ENCODE data around the gene P2RY4. TPM values are rescaled to one million over a fixed set of nuclear protein-coding genes. Genes with fewer than 3 reads are reported as not detected.
"Not testable (repeated sequence)": the region's sequence is repeated elsewhere in the genome, so short reads cannot be mapped to it uniquely, and the experiment has no call there.

The P2RY4 gene
- total RNA-seq, 2 donors from 2014 or later = 0.34 to 0.69 TPM

- DNase-seq = no peak
- peaks cover 17% of the 10 kb centered on the region for H3K4me1 Mint-ChIP-seq (ENCODE audit: low read depth)
- H3K27me3 Mint-ChIP-seq (ENCODE audit: low read depth) = peaks cover 47% of the 10 kb centered on the region
- H3K27ac Mint-ChIP-seq = no peak overlapping the region
- no peaks in the 10 kb centered on the region for H3K9me3 Mint-ChIP-seq
- H3K4me3 Mint-ChIP-seq = no peak overlapping the region
- ATAC-seq (replicated peaks in 1 of 2) = no peak
- H3K36me3 Mint-ChIP-seq (ENCODE audit: insufficient read depth in 2 of 2) = no peaks in the 10 kb centered on the region
These were observed 28.3 kb downstream of the P2RY4 start for GRCh38 chrX:70231666-70232065.

- no peaks in the 10 kb centered on the region for H3K4me1 Mint-ChIP-seq (ENCODE audit: low read depth)
- no peak for DNase-seq
- no peak overlapping the region for H3K4me3 Mint-ChIP-seq
- H3K36me3 Mint-ChIP-seq (ENCODE audit: insufficient read depth in 2 of 2) = no peaks in the 10 kb centered on the region
- no peak overlapping the region for H3K27ac Mint-ChIP-seq
- H3K27me3 Mint-ChIP-seq (ENCODE audit: low read depth) = peaks cover 29% of the 10 kb centered on the region
- no peaks in the 10 kb centered on the region for H3K9me3 Mint-ChIP-seq
- no peak for ATAC-seq (replicated peaks in 1 of 2)
These were observed 33.3 kb downstream of the P2RY4 start for GRCh38 chrX:70226687-70227086.

- H3K36me3 Mint-ChIP-seq (ENCODE audit: insufficient read depth in 2 of 2) = no peaks in the 10 kb centered on the region
- no peaks in the 10 kb centered on the region for H3K4me1 Mint-ChIP-seq (ENCODE audit: low read depth)
- peaks cover 23% of the 10 kb centered on the region for H3K27me3 Mint-ChIP-seq (ENCODE audit: low read depth)
- no peak overlapping the region for H3K4me3 Mint-ChIP-seq
- no peak overlapping the region for H3K27ac Mint-ChIP-seq
- ATAC-seq (replicated peaks in 1 of 2) = no peak
- no peaks in the 10 kb centered on the region for H3K9me3 Mint-ChIP-seq
- DNase-seq = no peak
These were observed 34.0 kb downstream of the P2RY4 start for GRCh38 chrX:70226048-70226447.

GRCh38 chrX:70219938-70220764, 39.9 kb downstream of the P2RY4 start:
- Mint-ChIP-seq H3K9me3 (no peaks in the 10 kb centered on the region), H3K27me3 (ENCODE audit: low read depth) (peaks cover 10% of the 10 kb centered on the region), H3K4me3 (no peak overlapping the region), H3K36me3 (ENCODE audit: insufficient read depth in 2 of 2) (no peaks in the 10 kb centered on the region), H3K27ac (no peak overlapping the region), H3K4me1 (ENCODE audit: low read depth) (no peaks in the 10 kb centered on the region)
- ATAC-seq (replicated peaks in 1 of 2) (no peak), DNase-seq (no peak)

- peaks cover 23% of the 10 kb centered on the region for H3K27me3 Mint-ChIP-seq (ENCODE audit: low read depth)
- not testable (repeated sequence) for H3K36me3 Mint-ChIP-seq (ENCODE audit: insufficient read depth in 2 of 2); H3K4me1 Mint-ChIP-seq (ENCODE audit: low read depth); DNase-seq; H3K9me3 Mint-ChIP-seq; H3K4me3 Mint-ChIP-seq; H3K27ac Mint-ChIP-seq; ATAC-seq (replicated peaks in 1 of 2)
These were observed 50.4 kb downstream of the P2RY4 start for GRCh38 chrX:70209570-70209969.

- H3K36me3 Mint-ChIP-seq (ENCODE audit: insufficient read depth in 2 of 2) = no peaks in the 10 kb centered on the region
- H3K4me1 Mint-ChIP-seq (ENCODE audit: low read depth) = no peaks in the 10 kb centered on the region
- no peak overlapping the region for H3K27ac Mint-ChIP-seq
- H3K4me3 Mint-ChIP-seq = no peak overlapping the region
- H3K27me3 Mint-ChIP-seq (ENCODE audit: low read depth) = peaks cover 29% of the 10 kb centered on the region
- H3K9me3 Mint-ChIP-seq = peaks cover 3% of the 10 kb centered on the region in 2 donors
- no peak for ATAC-seq (replicated peaks in 1 of 2)
- no peak for DNase-seq
These were observed 51.5 kb downstream of the P2RY4 start for GRCh38 chrX:70208479-70208878.

Other genes with a start within 250 kb of the P2RY4 start
- not detected for gene AWAT2, start 210.3 kb downstream of the P2RY4 start, total RNA-seq
- gene OTUD6A, start 197.7 kb downstream of the P2RY4 start, total RNA-seq = not detected
- gene IGBP1, start 126.8 kb downstream of the P2RY4 start, total RNA-seq = 10 to 100 TPM; 61.0 to 61.9 TPM
- not detected for gene DGAT2L6, start 82.7 kb downstream of the P2RY4 start, total RNA-seq
- not detected for gene AWAT1, start 25.5 kb downstream of the P2RY4 start, total RNA-seq
- not detected for gene ARR3, start 8.1 kb upstream of the P2RY4 start, total RNA-seq
- gene RAB41, start 22.0 kb upstream of the P2RY4 start, total RNA-seq = not detected
- 10 to 100 TPM; 17.7 to 20.6 TPM for gene PDZD11, start 29.7 kb upstream of the P2RY4 start, total RNA-seq
- gene KIF4A, start 29.9 kb upstream of the P2RY4 start, total RNA-seq = 10 to 100 TPM; 26.4 to 28.7 TPM
- under 1 TPM in 1 of 2 donors, not detected in 1; 0.12 TPM for gene GDPD2, start 163.1 kb upstream of the P2RY4 start, total RNA-seq
- 10 to 100 TPM; 43.8 to 48.9 TPM for gene DLG3, start 184.6 kb upstream of the P2RY4 start, total RNA-seq

Measured in activated T-cell treated with anti-CD3 and anti-CD28 coated beads, Interleukin-2, amount 50 U/mL, for 72 hours (primary cell).